Gastrocnemius medialis (tissue), 4 donors: ENCODE measurements around the gene TAGLN. TPM values are rescaled to one million over a fixed set of nuclear protein-coding genes. Genes with fewer than 3 reads are reported as not detected.
A peak's percentile ranks its signal among the peaks of the same experiment; 100 is the strongest.

Source experiments
- ATAC-seq, 2 donors: fragments of 150-250 bp; one replicate each; pipeline ENCODE4 v1.9.1; 2016
- DNase-seq, 2 donors: peaks; one replicate each; pipeline ENCODE4 v3.0.0-alpha.2; 2019
- H3K27ac ChIP-seq, 4 donors: fragments of 200-600 bp; sonication (generic); 1 replicate in 1 of 4; 2 replicates in 3 of 4; pipeline ENCODE4 v1.5.1; 2016 to 2018; ENCODE audit warnings: mild to moderate bottlenecking in 2 of 4, moderate library complexity in 1 of 4
- H3K27me3 ChIP-seq, 3 donors: fragments of 200-600 bp; sonication (generic) in 2 of 3; 1 replicate in 1 of 3; 2 replicates in 2 of 3; pipeline versions ENCODE4 v1.5.1 to v1.6.0; 2016 to 2019; ENCODE audit warnings: mild to moderate bottlenecking in 1 of 3, moderate library complexity in 1 of 3
- H3K36me3 ChIP-seq, 2 donors: fragments of 200-600 bp; sonication (generic) in 1 of 2; one replicate each; pipeline ENCODE4 v1.5.1; 2017 to 2018
- H3K4me1 ChIP-seq, 2 donors: fragments of 200-600 bp; sonication (generic) in 1 of 2; one replicate each; pipeline ENCODE4 v1.5.1; 2016 to 2017; ENCODE audit warnings: mild to moderate bottlenecking in 2 of 2
- H3K4me3 ChIP-seq, 4 donors: fragments of 200-600 bp; sonication (generic) in 3 of 4; 1 replicate in 1 of 4; 2 replicates in 3 of 4; pipeline ENCODE4 v1.5.1; 2016 to 2019; ENCODE audit warnings: mild to moderate bottlenecking in 2 of 4
- H3K9me3 ChIP-seq, 3 donors: fragments of 200-600 bp; sonication (generic) in 2 of 3; 1 replicate in 1 of 3; 2 replicates in 2 of 3; pipeline ENCODE4 v1.5.1; 2016 to 2019
- POLR2A ChIP-seq, 2 donors: fragments of 450-650 bp; IDR thresholded peaks; one replicate each; pipeline ENCODE4 v1.6.1; 2017; ENCODE audit warnings: antibody characterized with exemption in 2 of 2, mild to moderate bottlenecking in 2 of 2, moderate library complexity in 2 of 2
- in situ Hi-C, 4 donors: fragments of 200-750 bp; cut with MboI; loops; one replicate each; pipeline versions ENCODE4 v1.15.0 to v1.8.0; 2017; ENCODE audit warnings: low sequenced_read_pairs in 4 of 4
- intact Hi-C: fragments of 100-400 bp; cut with DNase I; formaldehyde crosslinking; loops from one replicate; pipeline ENCODE4 v1.15.1; 2023; ENCODE audit warnings: low total_unique reads
- total RNA-seq, 4 donors: library from RNA; depleted of rRNA; stranded (reverse); fragments of >200 nt; gene quantifications; one replicate each; pipeline versions ENCODE4 v1.1.0 to v1.2.3, GENCODE V29; 2016
- TF ChIP-seq, protein P1 (sequence below), 5 experiments: fragments of 450-650 bp in 3 of 5; fragments of 200-600 bp in 2 of 5; sonication (generic) in 2 of 5; IDR thresholded peaks in 4 of 5; conservative IDR thresholded peaks in 1 of 5; 1 replicate in 4 of 5; 2 replicates in 1 of 5; pipeline ENCODE4 v1.5.1; 2016 to 2019; ENCODE audit warnings: antibody characterized with exemption in 5 of 5, mild to moderate bottlenecking in 3 of 5, moderate library complexity in 3 of 5

TAGLN gene
- total RNA-seq, result 100 to 1,000 TPM in 3 of 4 donors, 10 to 100 TPM in 1; 27.4 to 191 (median 124) TPM

DNA sequence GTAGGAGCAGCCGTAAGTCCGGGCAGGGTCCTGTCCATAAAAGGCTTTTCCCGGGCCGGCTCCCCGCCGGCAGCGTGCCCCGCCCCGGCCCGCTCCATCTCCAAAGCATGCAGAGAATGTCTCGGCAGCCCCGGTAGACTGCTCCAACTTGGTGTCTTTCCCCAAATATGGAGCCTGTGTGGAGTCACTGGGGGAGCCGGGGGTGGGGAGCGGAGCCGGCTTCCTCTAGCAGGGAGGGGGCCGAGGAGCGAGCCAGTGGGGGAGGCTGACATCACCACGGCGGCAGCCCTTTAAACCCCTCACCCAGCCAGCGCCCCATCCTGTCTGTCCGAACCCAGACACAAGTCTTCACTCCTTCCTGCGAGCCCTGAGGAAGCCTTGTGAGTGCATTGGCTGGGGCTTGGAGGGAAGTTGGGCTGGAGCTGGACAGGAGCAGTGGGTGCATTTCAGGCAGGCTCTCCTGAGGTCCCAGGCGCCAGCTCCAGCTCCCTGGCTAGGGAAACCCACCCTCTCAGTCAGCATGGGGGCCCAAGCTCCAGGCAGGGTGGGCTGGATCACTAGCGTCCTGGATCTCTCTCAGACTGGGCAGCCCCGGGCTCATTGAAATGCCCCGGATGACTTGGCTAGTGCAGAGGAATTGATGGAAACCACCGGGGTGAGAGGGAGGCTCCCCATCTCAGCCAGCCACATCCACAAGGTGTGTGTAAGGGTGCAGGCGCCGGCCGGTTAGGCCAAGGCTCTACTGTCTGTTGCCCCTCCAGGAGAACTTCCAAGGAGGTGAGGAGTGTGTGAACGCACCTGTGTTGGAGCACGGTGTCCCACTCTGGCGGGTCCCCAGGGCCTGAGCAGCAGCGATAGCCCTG, at the start of gene TAGLN:
TAGLN (plus strand) TSS at position 318 of the 863 bp plus-strand sequence. CDS start 3,644 bp downstream, outside the sequence.
- Histone ChIP-seq H3K27me3 (no peaks in the 10 kb centered on the region), H3K9me3 (no peaks in the 10 kb centered on the region), H3K4me1 (peaks cover 17 to 20% of the 10 kb centered on the region in 2 donors), H3K27ac (peak within 1 kb of the TSS; percentile 74 to 78 (median 76)), H3K36me3 (peaks cover 0 to 22% of the 10 kb centered on the region in 2 donors), H3K4me3 (peak within 1 kb of the TSS; percentile 40 to 57 (median 44))
- TF ChIP-seq, protein P1, sequence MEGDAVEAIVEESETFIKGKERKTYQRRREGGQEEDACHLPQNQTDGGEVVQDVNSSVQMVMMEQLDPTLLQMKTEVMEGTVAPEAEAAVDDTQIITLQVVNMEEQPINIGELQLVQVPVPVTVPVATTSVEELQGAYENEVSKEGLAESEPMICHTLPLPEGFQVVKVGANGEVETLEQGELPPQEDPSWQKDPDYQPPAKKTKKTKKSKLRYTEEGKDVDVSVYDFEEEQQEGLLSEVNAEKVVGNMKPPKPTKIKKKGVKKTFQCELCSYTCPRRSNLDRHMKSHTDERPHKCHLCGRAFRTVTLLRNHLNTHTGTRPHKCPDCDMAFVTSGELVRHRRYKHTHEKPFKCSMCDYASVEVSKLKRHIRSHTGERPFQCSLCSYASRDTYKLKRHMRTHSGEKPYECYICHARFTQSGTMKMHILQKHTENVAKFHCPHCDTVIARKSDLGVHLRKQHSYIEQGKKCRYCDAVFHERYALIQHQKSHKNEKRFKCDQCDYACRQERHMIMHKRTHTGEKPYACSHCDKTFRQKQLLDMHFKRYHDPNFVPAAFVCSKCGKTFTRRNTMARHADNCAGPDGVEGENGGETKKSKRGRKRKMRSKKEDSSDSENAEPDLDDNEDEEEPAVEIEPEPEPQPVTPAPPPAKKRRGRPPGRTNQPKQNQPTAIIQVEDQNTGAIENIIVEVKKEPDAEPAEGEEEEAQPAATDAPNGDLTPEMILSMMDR (IDR thresholded peaks at IDR 0.05 in 4 of 5, conservative IDR thresholded peaks at IDR 0.05 in 1 of 5), result no peak
- TF ChIP-seq POLR2A (IDR thresholded peaks at IDR 0.05), result peak in 1 of 2 donors; percentile 47
- ATAC-seq, result peak; percentile 46 to 52
- intact Hi-C loops, result no loop called here
- in situ Hi-C loops, result no loop called here
- DNase-seq, result peak in 1 of 2 donors; percentile 73

DNA sequence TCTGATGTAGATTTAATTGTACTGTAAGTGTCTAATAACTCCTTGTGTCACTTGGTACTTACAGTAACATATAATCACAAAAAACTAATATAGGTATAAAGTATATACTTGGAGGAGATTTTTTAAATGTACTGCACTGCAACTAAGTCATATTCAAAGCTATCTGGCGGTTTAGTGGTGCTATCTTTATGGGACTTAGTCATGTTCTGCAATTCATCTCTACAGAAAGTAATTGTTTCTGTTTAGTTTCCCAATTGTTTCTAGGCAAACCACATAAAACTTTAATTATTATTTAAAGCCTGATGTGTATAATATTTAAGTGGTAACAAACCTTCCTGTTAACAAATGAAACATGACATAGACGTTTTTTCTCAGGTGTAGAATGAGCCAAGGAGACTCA, 47.1 kb upstream of the TAGLN start:
- DNase-seq (no peak), ATAC-seq (no peak)
- no peaks in the 10 kb centered on the region for H3K27me3 ChIP-seq
- peaks cover 19 to 21% of the 10 kb centered on the region in 2 donors for H3K4me1 ChIP-seq
- no peak overlapping the region for H3K27ac ChIP-seq
- TF ChIP-seq, protein P1 (IDR thresholded peaks at IDR 0.05 in 4 of 5, conservative IDR thresholded peaks at IDR 0.05 in 1 of 5), result no peak
- TF ChIP-seq POLR2A (IDR thresholded peaks at IDR 0.05), result no peak
- intact Hi-C loops (no loop called here), in situ Hi-C loops (no loop called here)
- H3K4me3 ChIP-seq, result no peak overlapping the region
- peaks cover 0 to 6% of the 10 kb centered on the region in 2 donors for H3K36me3 ChIP-seq
- H3K9me3 ChIP-seq, result no peaks in the 10 kb centered on the region

DNA sequence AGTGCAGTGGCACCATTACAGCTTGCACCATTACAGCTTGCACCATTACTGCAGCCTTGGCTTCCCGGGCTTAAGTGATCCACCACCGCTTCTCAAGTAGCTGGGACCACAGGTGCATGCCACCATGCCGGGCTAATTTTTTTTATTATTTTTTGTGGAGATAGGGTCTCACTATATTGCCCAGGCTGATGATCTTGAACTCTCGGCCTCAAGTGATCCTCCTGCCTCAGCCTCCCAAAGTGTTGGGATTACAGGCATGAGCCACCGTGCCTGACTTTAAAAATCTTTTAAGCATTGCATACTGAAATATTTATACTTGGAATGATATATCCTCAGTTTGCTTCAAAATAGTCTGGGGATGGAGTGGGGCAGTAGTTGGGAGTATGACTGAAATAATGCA, 44.7 kb upstream of the TAGLN start:
- in situ Hi-C loops (no loop called here), intact Hi-C loops (no loop called here)
- no peak overlapping the region for H3K27ac ChIP-seq
- H3K4me3 ChIP-seq, result no peak overlapping the region
- ATAC-seq (no peak), DNase-seq (no peak)
- TF ChIP-seq, protein P1 (IDR thresholded peaks at IDR 0.05 in 4 of 5, conservative IDR thresholded peaks at IDR 0.05 in 1 of 5), result no peak
- no peak for TF ChIP-seq POLR2A (IDR thresholded peaks at IDR 0.05)
- H3K27me3 ChIP-seq, result no peaks in the 10 kb centered on the region
- H3K9me3 ChIP-seq, result no peaks in the 10 kb centered on the region
- peaks cover 0 to 6% of the 10 kb centered on the region in 2 donors for H3K36me3 ChIP-seq
- peaks cover 9 to 13% of the 10 kb centered on the region in 2 donors for H3K4me1 ChIP-seq

DNA sequence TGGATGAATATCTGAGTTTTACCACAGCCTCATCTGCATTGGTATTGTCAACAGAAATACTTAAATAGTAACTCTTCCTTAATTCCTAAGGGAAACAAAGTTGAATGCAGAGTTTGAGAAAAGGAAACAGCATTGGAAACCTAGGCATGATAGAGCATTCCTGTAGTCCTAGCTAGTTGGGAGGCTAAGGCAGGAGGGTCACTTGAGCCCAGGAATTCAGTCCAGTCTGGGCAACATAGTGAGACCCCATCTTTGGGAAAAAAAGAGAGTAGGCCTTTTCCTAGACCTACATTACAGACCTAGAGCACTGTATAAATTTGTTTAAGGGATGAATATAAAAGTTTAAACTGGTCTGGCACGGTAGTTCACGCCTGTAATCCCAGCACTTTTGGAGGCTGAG, 41.7 kb upstream of the TAGLN start:
- TF ChIP-seq, protein P1 (IDR thresholded peaks at IDR 0.05 in 4 of 5, conservative IDR thresholded peaks at IDR 0.05 in 1 of 5), result no peak
- no peak for TF ChIP-seq POLR2A (IDR thresholded peaks at IDR 0.05)
- Histone ChIP-seq H3K4me1 (peaks cover 7 to 11% of the 10 kb centered on the region in 2 donors), H3K27me3 (no peaks in the 10 kb centered on the region), H3K36me3 (peaks cover 0 to 36% of the 10 kb centered on the region in 2 donors), H3K4me3 (no peak overlapping the region), H3K9me3 (no peaks in the 10 kb centered on the region), H3K27ac (no peak overlapping the region)
- no peak for DNase-seq
- in situ Hi-C loops, result no loop called here
- ATAC-seq, result no peak
- intact Hi-C loops, result no loop called here
